HepG2 (cell line): ENCODE results near the gene SEMA3B. TPM values are rescaled to one million over a fixed set of nuclear protein-coding genes. Genes with fewer than 3 reads are reported as not detected.
A peak's percentile ranks its signal among the peaks of the same experiment; 100 is the strongest.

Experiments
- ATAC-seq: fragments of 200-7000 bp; cut with Tn5 transposase; 3 replicates; pipeline ENCODE4 v1.9.1; 2020; ENCODE audit warnings: mild to moderate bottlenecking, moderate library complexity
- BruUV-seq: library from RNA; stranded (reverse); fragments of 400-500 nt; replicated peaks from 2 replicates; lab custom pipeline; 2021; lab: Mats Ljungman, UMichigan
- CTCF ChIA-PET: fragments of 300-600 bp; formaldehyde crosslinking; extraction: SDS; loops from one replicate; lab custom pipeline; 2021; ENCODE audit warnings: low total read pairs, inconsistent platforms, low intra/inter-chr PET ratio; lab: Yijun Ruan, JAX
- POLR2A ChIA-PET: fragments of 350-600 bp; sonication (Branson Sonifier 250); formaldehyde crosslinking; loops from one replicate; lab custom pipeline; 2020; ENCODE audit warnings: antibody characterized with exemption, inconsistent platforms; lab: Yijun Ruan, JAX
- DNase-seq: peaks from one replicate; pipeline ENCODE4 v3.0.0-alpha.2; 2015; ENCODE audit warnings: low spot score
- FAIRE-seq: peaks from 3 replicates; lab custom pipeline; 2011; peaks lifted over from hg19 to GRCh38; lab: Jason Lieb, UNC
- H2AFZ ChIP-seq: one replicate; pipeline ENCODE4 v1.6.1; 2011; ENCODE audit warnings: low read length, inconsistent platforms
- H3K27ac ChIP-seq: fragments of 300-600 bp; 3 replicates; pipeline ENCODE4 v1.8.0; 2011; ENCODE audit warnings: mixed run types, mild to moderate bottlenecking, mixed read lengths, low read length, inconsistent platforms; ENCODE audit not compliant: insufficient read depth; ENCODE audit errors: extremely low read length
- H3K27me3 ChIP-seq, 2 experiments: fragments of 200-600 bp in 1 of 2; 2 replicates in 1 of 2; 3 replicates in 1 of 2; pipeline versions ENCODE4 v1.6.0 to v1.8.0; 2011; ENCODE audit warnings: low read length in 2 of 2, mild to moderate bottlenecking in 2 of 2, moderate library complexity in 2 of 2, inconsistent platforms in 1 of 2; ENCODE audit not compliant: insufficient read depth in 2 of 2, control insufficient read depth in 1 of 2
- H3K36me3 ChIP-seq, 2 experiments: fragments of 200-600 bp in 1 of 2; replicated peaks in 1 of 2; 2 replicates in 1 of 2; 3 replicates in 1 of 2; pipeline versions ENCODE4 v1.5.1 to v1.8.0; 2011; ENCODE audit warnings: low read length in 2 of 2, inconsistent platforms in 1 of 2; ENCODE audit not compliant: insufficient read depth in 2 of 2, control insufficient read depth in 1 of 2
- H3K4me1 ChIP-seq: 2 replicates; pipeline ENCODE4 v1.5.1; 2012; ENCODE audit warnings: low read length, inconsistent platforms; ENCODE audit not compliant: insufficient read depth
- H3K4me2 ChIP-seq: 2 replicates; pipeline ENCODE4 v1.6.0; 2011; ENCODE audit warnings: low read depth, low read length, inconsistent platforms
- H3K4me3 ChIP-seq, 3 experiments: fragments of 200-600 bp in 1 of 3; sonication (generic), shearing (Covaris generic) in 1 of 3; replicated peaks in 1 of 3; 2 replicates each; pipeline ENCODE4 v1.5.1; 2011 to 2016; ENCODE audit warnings: low read length in 3 of 3, inconsistent platforms in 2 of 3, low read depth in 2 of 3, mild to moderate bottlenecking in 2 of 3, control low read depth in 1 of 3, mixed read lengths in 1 of 3; ENCODE audit not compliant: insufficient read depth in 1 of 3
- H3K79me2 ChIP-seq: one replicate; pipeline ENCODE4 v1.6.1; 2011; ENCODE audit warnings: low read length, inconsistent platforms; ENCODE audit not compliant: insufficient read depth
- H3K9ac ChIP-seq: 2 replicates; pipeline ENCODE4 v1.6.0; 2011; ENCODE audit warnings: mild to moderate bottlenecking, low read depth, low read length, inconsistent platforms; ENCODE audit not compliant: insufficient read depth
- H3K9me3 ChIP-seq: 2 replicates; pipeline ENCODE4 v1.5.1; 2012; ENCODE audit warnings: mild to moderate bottlenecking, low read length
- H4K20me1 ChIP-seq: 2 replicates; pipeline ENCODE4 v1.6.0; 2011; ENCODE audit warnings: inconsistent platforms, mild to moderate bottlenecking, low read length, moderate library complexity; ENCODE audit not compliant: insufficient read depth
- CHCHD3 ChIP-seq: sonication (generic); formaldehyde crosslinking; IDR thresholded peaks from 2 replicates; pipeline ENCODE4 v1.8.0; 2022; ENCODE audit warnings: mild to moderate bottlenecking, missing genetic modification reagents, moderate library complexity
- GABPA ChIP-seq, 2 experiments: IDR thresholded peaks; 2 replicates each; pipeline ENCODE4 v1.6.1; 2011 to 2016; ENCODE audit warnings: low read depth in 2 of 2, low read length in 1 of 2, missing biosample characterization in 1 of 2, missing genetic modification characterization in 1 of 2
- GABPB1 ChIP-seq: IDR thresholded peaks from 2 replicates; pipeline ENCODE4 v1.6.1; 2016; ENCODE audit warnings: mild to moderate bottlenecking, missing genetic modification reagents, moderate library complexity, missing compliant biosample characterization
- HOXD1 ChIP-seq: sonication (generic); formaldehyde crosslinking; IDR thresholded peaks from 2 replicates; pipeline ENCODE4 v1.5.0; 2020; ENCODE audit warnings: missing genetic modification reagents
- KDM3A ChIP-seq: IDR thresholded peaks from 2 replicates; pipeline ENCODE4 v1.6.1; 2018; ENCODE audit warnings: low read depth, missing compliant biosample characterization
- KDM5B ChIP-seq: sonication (generic); formaldehyde crosslinking; IDR thresholded peaks from 2 replicates; pipeline ENCODE4 v1.4.0; 2020; ENCODE audit warnings: missing genetic modification reagents, mild to moderate bottlenecking, borderline replicate concordance
- MTF1 ChIP-seq: sonication (generic); formaldehyde crosslinking; IDR thresholded peaks from 2 replicates; pipeline ENCODE4 v1.5.0; 2020; ENCODE audit warnings: missing genetic modification reagents
- SYNCRIP ChIP-seq: fragments of 200-400 bp; formaldehyde crosslinking; IDR thresholded peaks from 2 replicates; pipeline ENCODE4 v1.6.1; 2018; ENCODE audit warnings: mild to moderate bottlenecking, low read depth, low read length; ENCODE audit not compliant: insufficient read depth
- THAP11 ChIP-seq: IDR thresholded peaks from 2 replicates; pipeline ENCODE4 v1.6.1; 2016; ENCODE audit warnings: missing biosample characterization, missing genetic modification reagents
- ZNF30 ChIP-seq: sonication (generic); formaldehyde crosslinking; IDR thresholded peaks from 2 replicates; pipeline ENCODE4 v1.5.0; 2020; ENCODE audit warnings: mild to moderate bottlenecking, missing genetic modification reagents
- ZNF589 ChIP-seq: sonication (generic); formaldehyde crosslinking; conservative IDR thresholded peaks from 2 replicates; pipeline ENCODE4 v1.8.0; 2022; ENCODE audit warnings: mild to moderate bottlenecking, moderate library complexity, missing genetic modification reagents
- ZNF749 ChIP-seq: sonication (generic); formaldehyde crosslinking; IDR thresholded peaks from 2 replicates; pipeline ENCODE4 v1.8.0; 2022; ENCODE audit warnings: mild to moderate bottlenecking, missing genetic modification reagents, moderate library complexity, borderline replicate concordance
- WGBS: methylation state at CpG from one replicate; pipeline ENCODE4 v1.1.6; 2017; ENCODE audit warnings: low lambda C conversion rate; 5-methylcytosine and 5-hydroxymethylcytosine counted together
- in situ Hi-C: cut with HindIII; loops from 2 replicates; pipeline ENCODE4 v1.10.0; 2017; ENCODE audit warnings: low pct_unique_long_range_greater_than_20kb; ENCODE audit not compliant: extremely low pct_ligation_motif_present
- intact Hi-C: fragments of 100-400 bp; cut with micrococcal nuclease; formaldehyde crosslinking; loops from one replicate; pipeline ENCODE4 v1.10.0; 2022; ENCODE audit not compliant: unreplicated experiment
- polyA plus RNA-seq, 8 experiments: library from polyadenylated mRNA; depleted of rRNA in 3 of 8; stranded (reverse) in 7 of 8; unstranded in 1 of 8; fragments of >200 nt; fragmentation: Illumina TruSeq in 4 of 8; extraction: Trizol in 4 of 8; gene quantifications; 2 replicates each; pipeline versions ENCODE4 v1.2.1 to v1.2.3, GENCODE V29; 2011 to 2016; ENCODE audit warnings: low read depth in 4 of 8, missing spikeins in 1 of 8, mixed read lengths in 1 of 8; ENCODE audit not compliant: insufficient read depth in 1 of 8
- total RNA-seq, 5 experiments: library from RNA; depleted of rRNA; stranded (reverse); fragments of >200 nt; fragmentation: Illumina TruSeq; extraction: Trizol; gene quantifications; 2 replicates each; pipeline ENCODE4 v1.2.3, GENCODE V29; 2016; ENCODE audit warnings: low read depth in 1 of 5
- TF ChIP-seq, protein P1 (sequence below): sonication (generic); formaldehyde crosslinking; IDR thresholded peaks from 2 replicates; pipeline ENCODE4 v1.5.0; 2020; ENCODE audit warnings: mild to moderate bottlenecking, missing genetic modification reagents
- TF ChIP-seq, protein P2 (sequence below): sonication (generic); formaldehyde crosslinking; IDR thresholded peaks from 2 replicates; pipeline ENCODE4 v1.4.0; 2020; ENCODE audit warnings: missing genetic modification reagents
- TF ChIP-seq, protein P3 (sequence below): sonication (generic); formaldehyde crosslinking; conservative IDR thresholded peaks from 2 replicates; pipeline ENCODE4 v1.4.0; 2020; ENCODE audit warnings: missing genetic modification reagents

SEMA3B gene
- total and polyA plus RNA-seq, 2 of the 13 experiments (the other 11 are each of a cell fraction or from before 2014, with no cell fraction given), result 93.2 to 158 TPM

DNA sequence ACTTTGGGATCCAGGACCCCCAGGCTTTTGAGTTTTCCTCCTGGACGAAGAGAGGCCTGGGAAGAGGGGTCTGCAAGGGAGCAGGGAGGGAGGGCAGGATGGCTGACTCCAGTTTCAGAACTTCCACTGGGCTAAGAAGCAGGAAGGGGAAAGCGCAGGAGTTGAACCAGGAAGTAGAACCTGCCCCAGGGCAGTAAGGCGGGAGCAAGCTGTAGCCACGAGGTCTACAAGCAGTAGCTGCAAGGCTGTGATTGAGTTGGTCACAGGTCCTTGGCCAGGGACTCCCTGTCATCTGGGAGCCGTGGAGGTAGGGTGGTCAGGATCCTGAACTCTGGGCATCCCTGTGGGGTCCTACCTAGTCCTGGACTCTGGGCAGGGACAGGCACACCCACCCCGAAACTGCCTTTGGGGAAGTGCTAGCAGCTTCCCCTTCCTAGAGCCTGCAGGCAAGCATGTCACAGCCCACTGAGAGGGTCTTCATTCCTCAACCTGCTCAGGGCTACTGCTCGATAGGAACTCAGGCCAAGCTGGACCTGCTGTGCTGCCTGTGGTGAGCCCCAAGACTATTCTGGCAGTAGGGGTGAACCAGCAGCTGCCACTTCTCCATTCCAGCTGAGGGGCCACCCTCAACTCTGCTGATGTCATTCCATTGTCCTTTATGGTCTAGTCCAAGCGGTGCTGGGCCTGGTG, 38.7 kb upstream of the SEMA3B start:
- CTCF ChIA-PET, result no interaction called here
- in situ Hi-C loops (no loop called here), intact Hi-C loops (no loop called here)
- no peak for TF ChIP-seq CHCHD3
- TF ChIP-seq, protein P1, sequence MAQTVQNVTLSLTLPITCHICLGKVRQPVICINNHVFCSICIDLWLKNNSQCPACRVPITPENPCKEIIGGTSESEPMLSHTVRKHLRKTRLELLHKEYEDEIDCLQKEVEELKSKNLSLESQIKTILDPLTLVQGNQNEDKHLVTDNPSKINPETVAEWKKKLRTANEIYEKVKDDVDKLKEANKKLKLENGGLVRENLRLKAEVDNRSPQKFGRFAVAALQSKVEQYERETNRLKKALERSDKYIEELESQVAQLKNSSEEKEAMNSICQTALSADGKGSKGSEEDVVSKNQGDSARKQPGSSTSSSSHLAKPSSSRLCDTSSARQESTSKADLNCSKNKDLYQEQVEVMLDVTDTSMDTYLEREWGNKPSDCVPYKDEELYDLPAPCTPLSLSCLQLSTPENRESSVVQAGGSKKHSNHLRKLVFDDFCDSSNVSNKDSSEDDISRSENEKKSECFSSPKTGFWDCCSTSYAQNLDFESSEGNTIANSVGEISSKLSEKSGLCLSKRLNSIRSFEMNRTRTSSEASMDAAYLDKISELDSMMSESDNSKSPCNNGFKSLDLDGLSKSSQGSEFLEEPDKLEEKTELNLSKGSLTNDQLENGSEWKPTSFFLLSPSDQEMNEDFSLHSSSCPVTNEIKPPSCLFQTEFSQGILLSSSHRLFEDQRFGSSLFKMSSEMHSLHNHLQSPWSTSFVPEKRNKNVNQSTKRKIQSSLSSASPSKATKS (CRISPR knock-in tag), result no peak
- TF ChIP-seq KDM3A, result no peak
- no peak for TF ChIP-seq ZNF749 (CRISPR knock-in tag)
- TF ChIP-seq SYNCRIP, result no peak
- no peak for TF ChIP-seq KDM5B (CRISPR knock-in tag)
- TF ChIP-seq, protein P2, sequence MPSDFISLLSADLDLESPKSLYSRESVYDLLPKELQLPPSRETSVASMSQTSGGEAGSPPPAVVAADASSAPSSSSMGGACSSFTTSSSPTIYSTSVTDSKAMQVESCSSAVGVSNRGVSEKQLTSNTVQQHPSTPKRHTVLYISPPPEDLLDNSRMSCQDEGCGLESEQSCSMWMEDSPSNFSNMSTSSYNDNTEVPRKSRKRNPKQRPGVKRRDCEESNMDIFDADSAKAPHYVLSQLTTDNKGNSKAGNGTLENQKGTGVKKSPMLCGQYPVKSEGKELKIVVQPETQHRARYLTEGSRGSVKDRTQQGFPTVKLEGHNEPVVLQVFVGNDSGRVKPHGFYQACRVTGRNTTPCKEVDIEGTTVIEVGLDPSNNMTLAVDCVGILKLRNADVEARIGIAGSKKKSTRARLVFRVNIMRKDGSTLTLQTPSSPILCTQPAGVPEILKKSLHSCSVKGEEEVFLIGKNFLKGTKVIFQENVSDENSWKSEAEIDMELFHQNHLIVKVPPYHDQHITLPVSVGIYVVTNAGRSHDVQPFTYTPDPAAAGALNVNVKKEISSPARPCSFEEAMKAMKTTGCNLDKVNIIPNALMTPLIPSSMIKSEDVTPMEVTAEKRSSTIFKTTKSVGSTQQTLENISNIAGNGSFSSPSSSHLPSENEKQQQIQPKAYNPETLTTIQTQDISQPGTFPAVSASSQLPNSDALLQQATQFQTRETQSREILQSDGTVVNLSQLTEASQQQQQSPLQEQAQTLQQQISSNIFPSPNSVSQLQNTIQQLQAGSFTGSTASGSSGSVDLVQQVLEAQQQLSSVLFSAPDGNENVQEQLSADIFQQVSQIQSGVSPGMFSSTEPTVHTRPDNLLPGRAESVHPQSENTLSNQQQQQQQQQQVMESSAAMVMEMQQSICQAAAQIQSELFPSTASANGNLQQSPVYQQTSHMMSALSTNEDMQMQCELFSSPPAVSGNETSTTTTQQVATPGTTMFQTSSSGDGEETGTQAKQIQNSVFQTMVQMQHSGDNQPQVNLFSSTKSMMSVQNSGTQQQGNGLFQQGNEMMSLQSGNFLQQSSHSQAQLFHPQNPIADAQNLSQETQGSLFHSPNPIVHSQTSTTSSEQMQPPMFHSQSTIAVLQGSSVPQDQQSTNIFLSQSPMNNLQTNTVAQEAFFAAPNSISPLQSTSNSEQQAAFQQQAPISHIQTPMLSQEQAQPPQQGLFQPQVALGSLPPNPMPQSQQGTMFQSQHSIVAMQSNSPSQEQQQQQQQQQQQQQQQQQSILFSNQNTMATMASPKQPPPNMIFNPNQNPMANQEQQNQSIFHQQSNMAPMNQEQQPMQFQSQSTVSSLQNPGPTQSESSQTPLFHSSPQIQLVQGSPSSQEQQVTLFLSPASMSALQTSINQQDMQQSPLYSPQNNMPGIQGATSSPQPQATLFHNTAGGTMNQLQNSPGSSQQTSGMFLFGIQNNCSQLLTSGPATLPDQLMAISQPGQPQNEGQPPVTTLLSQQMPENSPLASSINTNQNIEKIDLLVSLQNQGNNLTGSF (CRISPR knock-in tag), result no peak
- TF ChIP-seq, protein P3, sequence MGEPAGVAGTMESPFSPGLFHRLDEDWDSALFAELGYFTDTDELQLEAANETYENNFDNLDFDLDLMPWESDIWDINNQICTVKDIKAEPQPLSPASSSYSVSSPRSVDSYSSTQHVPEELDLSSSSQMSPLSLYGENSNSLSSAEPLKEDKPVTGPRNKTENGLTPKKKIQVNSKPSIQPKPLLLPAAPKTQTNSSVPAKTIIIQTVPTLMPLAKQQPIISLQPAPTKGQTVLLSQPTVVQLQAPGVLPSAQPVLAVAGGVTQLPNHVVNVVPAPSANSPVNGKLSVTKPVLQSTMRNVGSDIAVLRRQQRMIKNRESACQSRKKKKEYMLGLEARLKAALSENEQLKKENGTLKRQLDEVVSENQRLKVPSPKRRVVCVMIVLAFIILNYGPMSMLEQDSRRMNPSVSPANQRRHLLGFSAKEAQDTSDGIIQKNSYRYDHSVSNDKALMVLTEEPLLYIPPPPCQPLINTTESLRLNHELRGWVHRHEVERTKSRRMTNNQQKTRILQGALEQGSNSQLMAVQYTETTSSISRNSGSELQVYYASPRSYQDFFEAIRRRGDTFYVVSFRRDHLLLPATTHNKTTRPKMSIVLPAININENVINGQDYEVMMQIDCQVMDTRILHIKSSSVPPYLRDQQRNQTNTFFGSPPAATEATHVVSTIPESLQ (CRISPR knock-in tag), result no peak
- TF ChIP-seq HOXD1 (CRISPR knock-in tag), result no peak
- TF ChIP-seq THAP11 (CRISPR knock-in tag), result no peak
- TF ChIP-seq GABPB1, result 0 out of 2 replicates have a peak, but pooled peaks have one; percentile 37
- TF ChIP-seq ZNF30, result no peak
- no peak for TF ChIP-seq GABPA (IDR thresholded peaks at IDR 0.05; ENCODE audit: low read depth, low read length)
- TF ChIP-seq GABPA (CRISPR knock-in tag; IDR thresholded peaks at IDR 0.05; ENCODE audit: low read depth), result peak; percentile 67
- no peak for TF ChIP-seq ZNF589 (CRISPR knock-in tag)
- no peak for TF ChIP-seq MTF1 (CRISPR knock-in tag)

More for the DNA sequence above, 38.7 kb upstream of the SEMA3B start:
- Histone ChIP-seq H3K4me1 (peaks cover 74% of the 10 kb centered on the region), H2AFZ (no peak overlapping the region), H3K9ac (no peak overlapping the region), H3K36me3 (no peaks in the 10 kb centered on the region; a peak in 1 of 5 replicates), H3K27ac (no peak overlapping the region), H3K4me2 (no peak overlapping the region), H3K27me3 (no peaks in the 10 kb centered on the region), H3K79me2 (no peaks in the 10 kb centered on the region), H3K4me3 (no peak overlapping the region), H4K20me1 (no peaks in the 10 kb centered on the region), H3K9me3 (no peaks in the 10 kb centered on the region)
- FAIRE-seq (no peak), ATAC-seq (no peak), DNase-seq (no peak)
- no TSS peak for BruUV-seq
- POLR2A ChIA-PET, result interaction anchor here (0.9 to 7.3 kb wide), 8 partner anchors 20 to 76 kb away, joined by 3 to 117 read pairs (median 8); no protein-coding TSS in a partner anchor
- WGBS, result 72% methylated on average over 4 of the region's 8 CpGs
